Neural progenitor cell (in vitro differentiated cells): ENCODE data around the gene FSTL5. TPM values are rescaled to one million over a fixed set of nuclear protein-coding genes. Genes with fewer than 3 reads are reported as not detected.

Experiments used
- DNase-seq: peaks from one replicate; pipeline ENCODE4 v3.0.0-alpha.2; 2016; ENCODE audit warnings: low spot score
- H2AFZ ChIP-seq: fragments of 200-600 bp; sonication (generic); replicated peaks from 2 replicates; pipeline ENCODE4 v1.6.1; 2016; ENCODE audit warnings: antibody characterized with exemption
- H3F3A ChIP-seq: fragments of 200-600 bp; sonication (generic); 2 replicates; pipeline ENCODE4 v1.6.1; 2016; ENCODE audit warnings: antibody characterized with exemption, low read depth
- H3K27ac ChIP-seq: fragments of 200-600 bp; sonication (generic); 2 replicates; pipeline ENCODE4 v1.5.1; 2016; ENCODE audit warnings: mild to moderate bottlenecking
- H3K27me3 ChIP-seq: fragments of 200-600 bp; sonication (generic); 2 replicates; pipeline ENCODE4 v1.6.1; 2016; ENCODE audit warnings: mild to moderate bottlenecking, moderate library complexity
- H3K36me3 ChIP-seq: fragments of 200-600 bp; sonication (generic); 2 replicates; pipeline ENCODE4 v1.5.1; 2016
- H3K4me1 ChIP-seq: fragments of 200-600 bp; sonication (generic); 2 replicates; pipeline ENCODE4 v1.6.1; 2016; ENCODE audit warnings: mixed run types
- H3K4me2 ChIP-seq: fragments of 200-600 bp; sonication (generic); 2 replicates; pipeline ENCODE4 v1.6.1; 2016
- H3K4me3 ChIP-seq: fragments of 200-600 bp; sonication (generic); 2 replicates; pipeline ENCODE4 v1.5.1; 2016
- H3K79me2 ChIP-seq: fragments of 200-600 bp; sonication (generic); 2 replicates; pipeline ENCODE4 v1.6.1; 2016; ENCODE audit warnings: low read depth
- H3K9ac ChIP-seq: fragments of 200-600 bp; sonication (generic); 2 replicates; pipeline ENCODE4 v1.6.1; 2016
- H3K9me3 ChIP-seq: fragments of 200-600 bp; sonication (generic); 2 replicates; pipeline ENCODE4 v1.5.1; 2016; ENCODE audit warnings: low read depth
- H4K20me1 ChIP-seq: fragments of 200-600 bp; sonication (generic); 2 replicates; pipeline ENCODE4 v1.6.1; 2016; ENCODE audit warnings: low read depth
- H3K27ac Mint-ChIP-seq: 3 replicates; pipeline ENCODE4 v1.8.0; 2021; ENCODE audit warnings: mixed read lengths
- H3K27me3 Mint-ChIP-seq: 2 replicates; pipeline ENCODE4 v1.8.0; 2022; ENCODE audit warnings: low read depth, mild to moderate bottlenecking, inconsistent platforms, moderate library complexity, mixed read lengths; ENCODE audit not compliant: insufficient read depth
- H3K36me3 Mint-ChIP-seq: 3 replicates; pipeline ENCODE4 v1.8.0; 2021; ENCODE audit warnings: mixed read lengths
- H3K4me1 Mint-ChIP-seq: 3 replicates; pipeline ENCODE4 v1.8.0; 2021; ENCODE audit warnings: mixed read lengths
- H3K4me3 Mint-ChIP-seq: 3 replicates; pipeline ENCODE4 v1.8.0; 2021; ENCODE audit warnings: mild to moderate bottlenecking, moderate library complexity, mixed read lengths
- H3K9me3 Mint-ChIP-seq: 3 replicates; pipeline ENCODE4 v1.8.0; 2020; ENCODE audit warnings: mixed read lengths
- EZH2 ChIP-seq: fragments of 200-600 bp; sonication (generic); IDR thresholded peaks from 2 replicates; pipeline ENCODE4 v1.6.1; 2017; ENCODE audit warnings: antibody characterized with exemption, mild to moderate bottlenecking, moderate library complexity
- EZH2phosphoT487 ChIP-seq: fragments of 200-600 bp; sonication (generic); IDR thresholded peaks from 2 replicates; pipeline ENCODE4 v1.6.1; 2017; ENCODE audit warnings: antibody characterized with exemption
- total RNA-seq: library from RNA; depleted of rRNA; stranded (reverse); fragments of >200 nt; gene quantifications from 2 replicates; pipeline ENCODE4 v1.2.3, GENCODE V29; 2015; ENCODE audit warnings: low replicate concordance
- TF ChIP-seq, protein P1 (sequence below): fragments of 200-600 bp; sonication (generic); IDR thresholded peaks from 2 replicates; pipeline ENCODE4 v1.5.1; 2017; ENCODE audit warnings: antibody characterized with exemption, mild to moderate bottlenecking

The FSTL5 gene
- total RNA-seq, 1 donor from 2014 or later = not detected

DNA sequence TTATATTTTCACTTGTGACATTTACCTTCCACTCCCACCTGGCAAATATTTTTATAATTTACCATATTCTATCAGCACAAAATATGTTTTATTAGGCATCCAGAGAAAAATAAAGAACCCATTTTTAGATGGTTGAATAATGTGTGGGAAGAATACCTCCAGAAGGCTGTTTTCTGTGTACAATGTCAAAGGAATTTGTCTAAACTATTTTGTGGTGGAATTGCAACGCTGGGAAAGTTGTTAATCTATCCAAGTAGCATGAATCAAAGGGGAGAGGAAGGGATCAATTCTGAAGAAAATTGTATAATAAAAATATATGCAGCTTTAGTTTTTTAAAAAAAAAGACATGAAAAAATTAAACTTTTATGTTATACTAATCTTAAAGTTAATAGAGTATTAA, 706.5 kb downstream of the FSTL5 start:
- Histone ChIP-seq H3F3A (no peaks in the 10 kb centered on the region), H3K36me3 (no peaks in the 10 kb centered on the region), H3K4me1 (peaks cover 4% of the 10 kb centered on the region), H3K27me3 (no peaks in the 10 kb centered on the region), H3K4me3 (no peak overlapping the region), H3K4me2 (no peak overlapping the region), H3K27ac (no peak overlapping the region), H3K79me2 (no peaks in the 10 kb centered on the region), H3K9me3 (no peaks in the 10 kb centered on the region), H2AFZ (no peak overlapping the region), H4K20me1 (no peaks in the 10 kb centered on the region), H3K9ac (no peak overlapping the region)
- H3K4me1 Mint-ChIP-seq = peaks cover 4% of the 10 kb centered on the region
- H3K36me3 Mint-ChIP-seq = no peaks in the 10 kb centered on the region
- DNase-seq = no peak
- no peaks in the 10 kb centered on the region for H3K9me3 Mint-ChIP-seq
- H3K27me3 Mint-ChIP-seq = no peaks in the 10 kb centered on the region
- no peak overlapping the region for H3K4me3 Mint-ChIP-seq
- H3K27ac Mint-ChIP-seq = no peak overlapping the region
- TF ChIP-seq EZH2phosphoT487 (no peak), EZH2 (no peak)
- TF ChIP-seq, protein P1, sequence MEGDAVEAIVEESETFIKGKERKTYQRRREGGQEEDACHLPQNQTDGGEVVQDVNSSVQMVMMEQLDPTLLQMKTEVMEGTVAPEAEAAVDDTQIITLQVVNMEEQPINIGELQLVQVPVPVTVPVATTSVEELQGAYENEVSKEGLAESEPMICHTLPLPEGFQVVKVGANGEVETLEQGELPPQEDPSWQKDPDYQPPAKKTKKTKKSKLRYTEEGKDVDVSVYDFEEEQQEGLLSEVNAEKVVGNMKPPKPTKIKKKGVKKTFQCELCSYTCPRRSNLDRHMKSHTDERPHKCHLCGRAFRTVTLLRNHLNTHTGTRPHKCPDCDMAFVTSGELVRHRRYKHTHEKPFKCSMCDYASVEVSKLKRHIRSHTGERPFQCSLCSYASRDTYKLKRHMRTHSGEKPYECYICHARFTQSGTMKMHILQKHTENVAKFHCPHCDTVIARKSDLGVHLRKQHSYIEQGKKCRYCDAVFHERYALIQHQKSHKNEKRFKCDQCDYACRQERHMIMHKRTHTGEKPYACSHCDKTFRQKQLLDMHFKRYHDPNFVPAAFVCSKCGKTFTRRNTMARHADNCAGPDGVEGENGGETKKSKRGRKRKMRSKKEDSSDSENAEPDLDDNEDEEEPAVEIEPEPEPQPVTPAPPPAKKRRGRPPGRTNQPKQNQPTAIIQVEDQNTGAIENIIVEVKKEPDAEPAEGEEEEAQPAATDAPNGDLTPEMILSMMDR = no peak

DNA sequence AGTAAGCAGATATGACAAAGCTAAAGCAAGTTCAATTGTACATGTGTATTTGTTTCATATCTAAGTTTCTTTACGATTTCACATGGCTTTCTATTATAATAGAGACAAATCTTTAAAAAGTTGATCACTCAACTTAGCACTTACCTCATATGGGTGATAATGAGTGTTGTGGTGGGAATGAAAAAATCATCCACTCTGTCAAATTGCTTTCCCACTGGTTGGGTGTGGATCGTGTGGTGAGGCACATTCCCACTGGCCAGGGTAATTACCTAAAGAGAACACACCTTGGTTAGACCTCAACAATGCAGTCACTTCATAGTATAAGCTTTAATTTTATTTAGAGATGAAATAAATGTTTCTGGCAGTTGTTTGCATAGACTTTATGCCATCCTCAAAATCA, 708.9 kb downstream of the FSTL5 start:
- no peak overlapping the region for H3K9ac ChIP-seq
- H3K27me3 ChIP-seq = no peaks in the 10 kb centered on the region
- H3K4me3 Mint-ChIP-seq = no peak overlapping the region
- H3K79me2 ChIP-seq = no peaks in the 10 kb centered on the region
- no peaks in the 10 kb centered on the region for H3F3A ChIP-seq
- H4K20me1 ChIP-seq = no peaks in the 10 kb centered on the region
- no peak overlapping the region for H3K27ac Mint-ChIP-seq
- no peak for DNase-seq
- TF ChIP-seq EZH2phosphoT487 (no peak), EZH2 (no peak)
- TF ChIP-seq, protein P1 = no peak
- no peaks in the 10 kb centered on the region for H3K9me3 Mint-ChIP-seq
- no peak overlapping the region for H2AFZ ChIP-seq
- H3K36me3 ChIP-seq = no peaks in the 10 kb centered on the region
- H3K27ac ChIP-seq = no peak overlapping the region
- no peaks in the 10 kb centered on the region for H3K36me3 Mint-ChIP-seq
- no peak overlapping the region for H3K4me2 ChIP-seq
- H3K27me3 Mint-ChIP-seq = no peaks in the 10 kb centered on the region
- peaks cover 4% of the 10 kb centered on the region for H3K4me1 ChIP-seq
- H3K4me3 ChIP-seq = no peak overlapping the region
- H3K9me3 ChIP-seq = no peaks in the 10 kb centered on the region
- peaks cover 4% of the 10 kb centered on the region for H3K4me1 Mint-ChIP-seq

DNA sequence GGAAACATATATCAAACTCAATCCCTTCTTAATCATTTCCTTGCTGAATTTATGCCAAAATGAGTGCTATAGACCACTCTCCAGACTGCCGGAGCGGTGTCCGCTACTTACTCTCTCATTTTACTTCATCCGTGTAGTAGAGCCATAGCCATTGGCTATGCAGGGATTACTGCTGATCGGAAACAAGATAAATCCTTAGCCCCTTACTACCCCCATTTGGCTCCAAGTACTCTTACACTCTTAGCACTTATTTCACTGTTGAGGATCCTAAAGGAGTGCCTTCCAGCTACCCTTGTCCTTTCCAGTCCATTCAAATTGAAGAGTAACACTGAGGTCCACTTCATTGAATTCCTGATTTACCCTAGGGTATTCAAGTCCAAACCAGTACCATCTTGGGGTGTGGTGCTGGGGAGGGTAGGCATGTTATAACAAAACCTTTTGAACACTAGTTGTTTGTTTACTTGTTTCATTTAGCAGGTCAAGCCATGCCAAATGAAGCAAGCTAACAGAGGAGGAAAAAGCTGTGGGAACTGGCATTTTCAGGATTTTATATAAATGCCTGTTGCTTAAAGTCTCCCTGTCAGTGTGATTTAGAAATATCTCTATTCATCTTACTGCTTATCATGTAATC, 715.1 kb downstream of the FSTL5 start:
- Histone ChIP-seq H3K27me3 (no peaks in the 10 kb centered on the region), H3K4me3 (no peak overlapping the region), H3K9me3 (no peaks in the 10 kb centered on the region), H3K36me3 (no peaks in the 10 kb centered on the region), H3K4me2 (no peak overlapping the region), H4K20me1 (no peaks in the 10 kb centered on the region), H3K79me2 (no peaks in the 10 kb centered on the region), H3K4me1 (no peaks in the 10 kb centered on the region), H3F3A (no peaks in the 10 kb centered on the region), H3K27ac (no peak overlapping the region), H2AFZ (no peak overlapping the region), H3K9ac (no peak overlapping the region)
- no peaks in the 10 kb centered on the region for H3K9me3 Mint-ChIP-seq
- no peaks in the 10 kb centered on the region for H3K36me3 Mint-ChIP-seq
- DNase-seq = no peak
- H3K27ac Mint-ChIP-seq = no peak overlapping the region
- no peaks in the 10 kb centered on the region for H3K27me3 Mint-ChIP-seq
- no peaks in the 10 kb centered on the region for H3K4me1 Mint-ChIP-seq
- H3K4me3 Mint-ChIP-seq = no peak overlapping the region
- TF ChIP-seq, protein P1 = no peak
- TF ChIP-seq EZH2 = no peak
- TF ChIP-seq EZH2phosphoT487 = no peak
